CD4-positive, alpha-beta T cell treated with Interleukin-6 for 4 hours (primary cell): ENCODE measurements around the gene LLGL1.

ENCODE experiments used
- DNase-seq: peaks from one replicate; pipeline ENCODE4 v3.0.0-alpha.2; 2020; ENCODE audit warnings: mixed read lengths

The LLGL1 gene

GRCh38 chr17:18278867-18279266 is 53.4 kb downstream of the LLGL1 start:
- no peak for DNase-seq

- DNase-seq: no peak
These were observed 54.8 kb downstream of the LLGL1 start for GRCh38 chr17:18280249-18280648.

GRCh38 chr17:18280766-18281371 is 55.4 kb downstream of the LLGL1 start:
- DNase-seq: no peak

- DNase-seq: no peak
These were observed 56.4 kb downstream of the LLGL1 start for GRCh38 chr17:18281788-18282187.

- no peak for DNase-seq
These were observed 59.9 kb downstream of the LLGL1 start for GRCh38 chr17:18285296-18285695.

- DNase-seq: no peak
These were observed 66.5 kb downstream of the LLGL1 start for GRCh38 chr17:18291718-18292540.
